H1 (cell line): Measurements from ENCODE around the gene KIZ. TPM values are rescaled to one million over a fixed set of nuclear protein-coding genes. Genes with fewer than 3 reads are reported as not detected.

Source experiments
- CTCF ChIA-PET: fragments of 300-600 bp; sonication (Branson Sonifier 250); formaldehyde crosslinking; loops from one replicate; lab custom pipeline; 2021; ENCODE audit not compliant: partially characterized antibody; lab: Charles Lee
- POLR2A ChIA-PET: fragments of 300-600 bp; sonication (Branson Sonifier 250); formaldehyde crosslinking; loops from one replicate; lab custom pipeline; 2021; ENCODE audit warnings: inconsistent platforms; ENCODE audit not compliant: partially characterized antibody; lab: Charles Lee
- DNase-seq, 2 experiments: peaks; one replicate each; pipeline versions ENCODE4 v3.0.0 to v3.0.0-alpha.2; 2010 to 2022; ENCODE audit warnings: low spot score in 2 of 2, low read depth in 1 of 2, mixed read lengths in 1 of 2
- FAIRE-seq: peaks from 2 replicates; lab custom pipeline; 2011; peaks lifted over from hg19 to GRCh38; lab: Jason Lieb, UNC
- H2AFZ ChIP-seq: 2 replicates; pipeline ENCODE4 v1.8.1; 2012; ENCODE audit warnings: low read length, inconsistent platforms
- H2AK5ac ChIP-seq: 2 replicates; pipeline ENCODE4 v1.6.1; 2013; ENCODE audit warnings: low read depth, low read length
- H2BK120ac ChIP-seq: replicated peaks from 2 replicates; pipeline ENCODE3; 2013; ENCODE audit warnings: low read depth, low read length, inconsistent platforms
- H2BK12ac ChIP-seq: 2 replicates; pipeline ENCODE4 v1.6.1; 2013; ENCODE audit warnings: low read depth, low read length
- H2BK15ac ChIP-seq: 2 replicates; pipeline ENCODE4 v1.6.1; 2013; ENCODE audit warnings: low read length
- H2BK20ac ChIP-seq: 2 replicates; pipeline ENCODE4 v1.6.1; 2013; ENCODE audit warnings: low read length
- H2BK5ac ChIP-seq: 2 replicates; pipeline ENCODE4 v1.6.1; 2013; ENCODE audit warnings: low read depth, low read length
- H3K14ac ChIP-seq: 2 replicates; pipeline ENCODE4 v1.6.1; 2013; ENCODE audit warnings: inconsistent platforms; ENCODE audit not compliant: insufficient read length
- H3K18ac ChIP-seq: 2 replicates; pipeline ENCODE4 v1.6.1; 2013; ENCODE audit warnings: low read length; ENCODE audit errors: extremely low read depth
- H3K23ac ChIP-seq: 2 replicates; pipeline ENCODE4 v1.6.1; 2013; ENCODE audit warnings: inconsistent platforms; ENCODE audit not compliant: insufficient read length
- H3K23me2 ChIP-seq: 2 replicates; pipeline ENCODE4 v1.6.1; 2013; ENCODE audit warnings: low read depth, low read length
- H3K27ac ChIP-seq: 2 replicates; pipeline ENCODE4 v1.6.1; 2011; ENCODE audit warnings: low read depth, low read length, inconsistent platforms
- H3K27me3 ChIP-seq, 4 experiments: replicated peaks in 1 of 4; 1 replicate in 1 of 4; 2 replicates in 3 of 4; pipeline versions ENCODE4 v1.6.1 to v1.8.1; 2011 to 2013; ENCODE audit warnings: low read length in 3 of 4, mild to moderate bottlenecking in 3 of 4, inconsistent platforms in 2 of 4, mixed read lengths in 2 of 4, moderate library complexity in 1 of 4; ENCODE audit not compliant: control insufficient read depth in 3 of 4, insufficient read depth in 3 of 4; ENCODE audit errors: extremely low read depth in 1 of 4
- H3K36me3 ChIP-seq, 4 experiments: 2 replicates each; pipeline versions ENCODE4 v1.6.1 to v1.8.1; 2011 to 2013; ENCODE audit warnings: mild to moderate bottlenecking in 4 of 4, low read length in 3 of 4, moderate library complexity in 2 of 4, control low read depth in 1 of 4, inconsistent platforms in 1 of 4; ENCODE audit not compliant: insufficient read depth in 4 of 4, control insufficient read depth in 2 of 4
- H3K4ac ChIP-seq: replicated peaks from 2 replicates; pipeline ENCODE3; 2013; ENCODE audit warnings: low read length, low read depth, mixed read lengths, inconsistent platforms; ENCODE audit not compliant: insufficient read length
- H3K4me1 ChIP-seq, 4 experiments: replicated peaks in 1 of 4; 1 replicate in 1 of 4; 2 replicates in 3 of 4; pipeline versions ENCODE4 v1.6.1 to v1.8.1; 2011 to 2013; ENCODE audit warnings: low read length in 3 of 4, inconsistent platforms in 2 of 4, mixed read lengths in 1 of 4; ENCODE audit not compliant: insufficient read depth in 4 of 4, control insufficient read depth in 3 of 4
- H3K4me2 ChIP-seq, 2 experiments: 2 replicates each; pipeline versions ENCODE4 v1.6.1 to v1.8.1; 2011 to 2013; ENCODE audit warnings: low read depth in 2 of 2, low read length in 2 of 2, control low read depth in 1 of 2, inconsistent platforms in 1 of 2, mild to moderate bottlenecking in 1 of 2; ENCODE audit not compliant: insufficient read depth in 1 of 2
- H3K4me3 ChIP-seq, 4 experiments: fragments of 200-600, 300-600 bp in 1 of 4; sonication (generic), shearing (Covaris generic), sonication (Bioruptor Twin) in 1 of 4; 2 replicates each; pipeline versions ENCODE4 v1.5.1 to v1.8.1; 2011 to 2016; ENCODE audit warnings: low read length in 4 of 4, low read depth in 3 of 4, control low read depth in 2 of 4, inconsistent platforms in 2 of 4, mild to moderate bottlenecking in 2 of 4, mixed read lengths in 1 of 4, moderate library complexity in 1 of 4; ENCODE audit not compliant: insufficient read depth in 2 of 4; ENCODE audit errors: extremely low read depth in 1 of 4
- H3K56ac ChIP-seq: replicated peaks from 2 replicates; pipeline ENCODE3; 2013; ENCODE audit warnings: low read depth, mild to moderate bottlenecking, mixed read lengths, low read length, inconsistent platforms; ENCODE audit not compliant: insufficient read length
- H3K79me1 ChIP-seq: 2 replicates; pipeline ENCODE4 v1.6.1; 2013; ENCODE audit warnings: low read depth, low read length, control low read depth
- H3K79me2 ChIP-seq, 2 experiments: 2 replicates each; pipeline versions ENCODE4 v1.6.1 to v1.8.1; 2012 to 2013; ENCODE audit warnings: low read length in 2 of 2, mild to moderate bottlenecking in 2 of 2, inconsistent platforms in 1 of 2; ENCODE audit not compliant: insufficient read depth in 2 of 2, control insufficient read depth in 1 of 2
- H3K9ac ChIP-seq, 4 experiments: replicated peaks in 1 of 4; 1 replicate in 1 of 4; 2 replicates in 3 of 4; pipeline versions ENCODE4 v1.6.1 to v1.8.1; 2011 to 2013; ENCODE audit warnings: low read depth in 3 of 4, low read length in 3 of 4, control low read depth in 2 of 4, mild to moderate bottlenecking in 2 of 4, moderate library complexity in 2 of 4, inconsistent platforms in 1 of 4; ENCODE audit errors: extremely low read depth in 1 of 4
- H3K9me3 ChIP-seq, 2 experiments: 2 replicates each; pipeline versions ENCODE4 v1.6.1 to v1.8.1; 2012 to 2013; ENCODE audit warnings: mild to moderate bottlenecking in 2 of 2, moderate library complexity in 2 of 2, control low read depth in 1 of 2, inconsistent platforms in 1 of 2, low read depth in 1 of 2, low read length in 1 of 2, mixed read lengths in 1 of 2; ENCODE audit not compliant: insufficient read depth in 2 of 2
- H4K20me1 ChIP-seq, 2 experiments: replicated peaks in 1 of 2; 2 replicates each; pipeline versions ENCODE3 to v1.8.1; 2011 to 2013; ENCODE audit warnings: inconsistent platforms in 2 of 2, low read length in 2 of 2, mild to moderate bottlenecking in 1 of 2; ENCODE audit not compliant: insufficient read depth in 2 of 2, control insufficient read depth in 1 of 2
- H4K5ac ChIP-seq: 2 replicates; pipeline ENCODE4 v1.6.1; 2013; ENCODE audit warnings: low read length, low read depth, mixed read lengths, inconsistent platforms; ENCODE audit not compliant: insufficient read length
- H4K8ac ChIP-seq: 2 replicates; pipeline ENCODE4 v1.8.0; 2013; ENCODE audit warnings: mild to moderate bottlenecking, moderate library complexity, low read length, inconsistent platforms; ENCODE audit not compliant: insufficient read depth; ENCODE audit errors: extremely low read depth
- H4K91ac ChIP-seq: replicated peaks from 2 replicates; pipeline ENCODE3; 2013; ENCODE audit warnings: low read length, mixed read lengths, inconsistent platforms; ENCODE audit not compliant: insufficient read length
- CBX5 ChIP-seq: fragments of 300-800, 300-1000 bp; sonication (generic); IDR thresholded peaks from 2 replicates; pipeline ENCODE4 v1.7.1; 2016; ENCODE audit warnings: antibody characterized with exemption, low read length, low read depth
- CTCF ChIP-seq, 3 experiments: IDR thresholded peaks; 1 replicate in 2 of 3; 2 replicates in 1 of 3; pipeline versions ENCODE4 v1.5.1 to v1.6.1; 2011; ENCODE audit warnings: low read length in 3 of 3, mild to moderate bottlenecking in 3 of 3, inconsistent platforms in 2 of 3, low read depth in 1 of 3, moderate library complexity in 1 of 3; ENCODE audit not compliant: insufficient read depth in 1 of 3; ENCODE audit errors: control extremely low read depth in 1 of 3
- E2F6 ChIP-seq: IDR thresholded peaks from 2 replicates; pipeline ENCODE4 v1.6.1; 2012; ENCODE audit warnings: inconsistent platforms
- POLR2AphosphoS5 ChIP-seq: IDR thresholded peaks from 2 replicates; pipeline ENCODE4 v1.6.1; 2011; ENCODE audit warnings: low read depth, low read length
- RAD21 ChIP-seq, 2 experiments: IDR thresholded peaks in 1 of 2; conservative IDR thresholded peaks in 1 of 2; 2 replicates each; pipeline ENCODE4 v1.6.1; 2011; ENCODE audit warnings: low read depth in 2 of 2, low read length in 2 of 2, improper control_type of control experiment in 1 of 2, inconsistent platforms in 1 of 2, mild to moderate bottlenecking in 1 of 2, moderate library complexity in 1 of 2
- SP4 ChIP-seq: IDR thresholded peaks from 2 replicates; pipeline ENCODE4 v1.6.1; 2012; ENCODE audit warnings: low read length, inconsistent platforms
- WGBS, 2 experiments: shearing (Covaris generic) in 1 of 2; methylation state at CpG; one replicate each; pipeline versions ENCODE4 v1.1.6 to v1.1.7; 2013 to 2015; ENCODE audit warnings: low lambda C conversion rate in 2 of 2, mixed read lengths in 2 of 2, inconsistent platforms in 1 of 2, low coverage in 1 of 2, missing lambda C conversion rate in 1 of 2; ENCODE audit not compliant: insufficient replicate concordance in 2 of 2, insufficient coverage in 1 of 2, insufficient read length in 1 of 2; ENCODE audit errors: extremely low coverage in 1 of 2, missing lambda C conversion rate in 1 of 2; 5-methylcytosine and 5-hydroxymethylcytosine counted together
- polyA plus RNA-seq, 7 experiments: library from polyadenylated mRNA; depleted of rRNA in 3 of 7; stranded (reverse) in 5 of 7; unstranded in 2 of 7; fragments of >200 nt in 5 of 7; fragments of 200-250 nt in 2 of 7; gene quantifications; 1 replicate in 5 of 7; 2 replicates in 1 of 7; 4 replicates in 1 of 7; pipeline versions ENCODE4 v1.2.1 to v1.2.3, GENCODE V29; 2011 to 2013; ENCODE audit warnings: missing spikeins in 2 of 7, mixed read lengths in 2 of 7
- total RNA-seq: library from RNA; stranded (reverse); fragmentation: NEBNext Ultra II Directional; extraction: Animal tissue kit (Norgen Biotek cat#: 25700); gene quantifications from 2 replicates; pipeline ENCODE4 v1.2.1, GENCODE V29; 2021
- TF ChIP-seq, protein P1 (sequence below): IDR thresholded peaks from 2 replicates; pipeline ENCODE4 v1.6.1; 2011; ENCODE audit warnings: low read length, improper control_type of control experiment

KIZ gene
- total and polyA plus RNA-seq, 2 of the 8 experiments (the other 6 are each of a cell fraction or from before 2014, with no cell fraction given) = 13.0 to 51.7 TPM

- Histone ChIP-seq H2BK20ac (no peak overlapping the region), H3K4me2 (no peak overlapping the region), H3K4me1 (no peaks in the 10 kb centered on the region), H4K20me1 (no peaks in the 10 kb centered on the region), H4K91ac (no peak overlapping the region), H3K79me2 (no peaks in the 10 kb centered on the region), H3K4me3 (no peak overlapping the region), H3K9me3 (no peaks in the 10 kb centered on the region), H4K8ac (no peak overlapping the region), H3K4ac (no peak overlapping the region), H3K27me3 (no peaks in the 10 kb centered on the region), H3K14ac (no peak overlapping the region), H3K79me1 (no peaks in the 10 kb centered on the region; the same call in 1 of the 2 replicates), H2BK15ac (no peak overlapping the region), H3K56ac (no peak overlapping the region), H2BK12ac (no peak overlapping the region), H3K18ac (no peak overlapping the region), H2AK5ac (no peak overlapping the region), H2BK5ac (no peak overlapping the region), H3K9ac (no peak overlapping the region), H2BK120ac (no peak overlapping the region), H4K5ac (no peak overlapping the region), H3K23me2 (no peaks in the 10 kb centered on the region), H3K23ac (no peak overlapping the region), H2AFZ (0 out of 2 replicates have a peak overlapping the region, but pooled peaks have one; percentile 2), H3K36me3 (no peaks in the 10 kb centered on the region), H3K27ac (no peak overlapping the region)
- CTCF ChIA-PET = no interaction called here
- TF ChIP-seq RAD21 (IDR thresholded peaks at IDR 0.05 in 1 of 2, conservative IDR thresholded peaks at IDR 0.05 in 1 of 2; ENCODE audit: low read depth in 2 of 2, low read length in 2 of 2) (no peak), CTCF (IDR thresholded peaks at IDR 0.05; ENCODE audit: control extremely low read depth in 1 of 3, insufficient read depth in 1 of 3, low read depth in 1 of 3, low read length in 3 of 3) (no peak), CBX5 (no peak), SP4 (no peak), E2F6 (no peak), POLR2AphosphoS5 (no peak)
- TF ChIP-seq, protein P1, sequence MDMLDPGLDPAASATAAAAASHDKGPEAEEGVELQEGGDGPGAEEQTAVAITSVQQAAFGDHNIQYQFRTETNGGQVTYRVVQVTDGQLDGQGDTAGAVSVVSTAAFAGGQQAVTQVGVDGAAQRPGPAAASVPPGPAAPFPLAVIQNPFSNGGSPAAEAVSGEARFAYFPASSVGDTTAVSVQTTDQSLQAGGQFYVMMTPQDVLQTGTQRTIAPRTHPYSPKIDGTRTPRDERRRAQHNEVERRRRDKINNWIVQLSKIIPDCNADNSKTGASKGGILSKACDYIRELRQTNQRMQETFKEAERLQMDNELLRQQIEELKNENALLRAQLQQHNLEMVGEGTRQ = no peak
- no peak for DNase-seq
- WGBS, 2 experiments = 88% methylated on average over 4 of the region's 4 CpGs; no CpG with 5 or more reads in 1 of the 2 experiments
- FAIRE-seq = no peak
- POLR2A ChIA-PET = no interaction called here
These were observed 48.0 kb upstream of the KIZ start for GRCh38 chr20:21077809-21078345.
